Hematopoietic multipotent progenitor cell treated with erythropoietin and hydrocortisone succinate and interleukin-3 and kit ligand, for 4 days (in vitro differentiated cells): ENCODE measurements around the gene NRP2.

ENCODE experiments used
- DNase-seq: peaks from one replicate; pipeline ENCODE4 v3.0.0-alpha.2; 2015

NRP2 gene

DNA sequence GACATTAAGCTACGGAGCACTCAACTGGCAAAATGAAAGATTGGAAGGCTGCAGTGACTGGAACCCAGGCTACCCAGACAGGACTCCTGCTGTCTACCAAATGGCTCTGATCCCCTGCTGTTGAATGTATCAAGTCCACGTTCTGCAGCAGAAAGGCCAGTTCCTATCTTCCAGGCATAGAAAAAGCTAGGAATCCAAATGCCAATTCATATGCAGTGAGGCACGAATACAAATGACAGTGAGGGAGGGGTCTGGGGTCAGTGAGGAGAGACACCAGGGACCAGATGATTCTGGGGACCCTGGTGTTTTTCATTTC lies 5.3 kb downstream of the NRP2 start:
- DNase-seq: no peak

GRCh38 chr2:205688417-205689200 lies 6.3 kb downstream of the NRP2 start:
- no peak for DNase-seq

DNA sequence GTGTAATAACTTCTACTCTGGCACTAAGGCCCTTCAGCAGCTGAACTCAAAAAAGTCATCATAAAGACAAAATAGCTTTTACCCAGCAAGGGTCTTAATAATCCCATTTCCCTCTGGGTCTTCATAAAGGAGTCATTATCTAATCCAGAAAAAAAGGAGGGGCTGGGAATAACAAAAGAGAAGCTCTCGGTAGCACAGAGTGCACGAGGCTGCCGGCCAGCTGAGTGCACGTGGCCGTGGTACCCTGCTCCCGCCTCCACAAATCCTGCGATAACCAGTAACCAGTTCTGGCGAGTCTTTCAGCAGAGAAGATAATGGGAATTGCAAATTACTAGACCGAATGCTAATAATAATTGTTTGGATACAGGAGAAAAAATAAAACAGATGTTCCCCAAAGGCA lies 7.5 kb downstream of the NRP2 start:
- DNase-seq: no peak

DNA sequence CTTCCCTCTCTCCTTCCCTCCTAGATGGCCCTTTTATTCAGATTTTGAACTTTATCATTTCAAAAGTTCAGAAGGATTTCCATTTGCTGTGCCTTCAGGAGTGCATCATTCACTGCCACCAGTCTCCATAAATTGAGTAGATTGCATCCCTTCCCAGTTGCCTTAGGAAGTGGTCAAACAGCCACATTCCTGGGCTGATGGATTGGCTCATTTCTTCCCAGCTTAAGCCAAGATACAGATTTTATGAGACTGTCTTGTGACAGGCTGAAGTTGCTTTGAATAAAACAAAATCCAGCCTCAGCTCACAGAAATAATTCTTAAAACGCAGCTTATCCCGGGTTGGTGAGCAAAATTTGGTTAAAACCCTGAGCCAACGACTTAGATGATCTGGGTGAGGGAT lies 9.8 kb downstream of the NRP2 start:
- no peak for DNase-seq

DNA sequence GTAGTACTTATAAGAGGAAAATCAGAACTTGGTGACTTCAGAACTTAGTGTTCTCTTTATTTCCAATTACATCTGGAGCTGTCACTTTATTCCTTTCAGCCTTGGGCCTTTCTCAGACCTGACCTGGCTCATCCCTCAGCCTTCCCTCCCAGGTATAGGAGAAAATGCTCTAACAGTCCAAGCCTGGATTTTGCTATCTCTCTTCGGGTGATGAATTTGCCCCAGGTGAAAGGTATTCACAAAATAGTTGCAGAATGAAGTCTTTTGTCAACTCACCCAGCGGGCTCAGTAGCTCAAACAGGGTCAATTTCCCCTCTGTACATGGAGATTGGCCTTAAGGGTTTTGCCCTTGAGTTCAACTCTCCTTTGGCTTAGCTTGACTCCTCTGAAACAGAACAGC lies 12.0 kb downstream of the NRP2 start:
- no peak for DNase-seq

DNA sequence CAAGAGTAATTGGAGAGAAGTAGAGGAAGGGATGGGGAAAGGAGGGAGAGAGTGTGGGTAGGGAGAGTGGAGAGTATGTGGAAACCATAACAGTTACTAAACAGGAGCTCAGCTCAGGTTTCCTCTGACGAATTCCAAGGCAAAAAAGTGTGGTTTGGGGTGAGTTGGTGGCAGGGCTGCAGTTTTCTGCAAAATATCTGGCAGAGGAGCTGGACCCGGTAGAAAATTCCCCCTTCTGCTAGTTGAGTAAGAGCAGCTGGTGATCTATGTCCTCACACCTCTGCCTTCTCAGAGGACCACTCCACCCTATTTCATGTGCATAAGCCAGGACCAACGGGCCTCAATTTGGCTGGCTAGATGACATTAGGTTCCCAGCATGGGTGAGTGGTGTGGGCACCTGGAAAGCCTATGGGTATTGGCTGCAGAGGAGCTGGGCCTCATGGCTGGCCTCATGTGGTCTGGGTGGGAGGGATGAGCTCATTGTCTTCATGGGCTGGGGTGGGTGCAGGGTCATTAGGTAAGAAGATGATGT lies 13.2 kb downstream of the NRP2 start:
- DNase-seq: no peak

GRCh38 chr2:205696331-205696926 lies 14.1 kb downstream of the NRP2 start:
- DNase-seq: no peak

GRCh38 chr2:205696927-205697441 lies 14.7 kb downstream of the NRP2 start:
- DNase-seq: no peak

- no peak for DNase-seq
Measured at GRCh38 chr2:205698286-205699268, 16.3 kb downstream of the NRP2 start.

DNA sequence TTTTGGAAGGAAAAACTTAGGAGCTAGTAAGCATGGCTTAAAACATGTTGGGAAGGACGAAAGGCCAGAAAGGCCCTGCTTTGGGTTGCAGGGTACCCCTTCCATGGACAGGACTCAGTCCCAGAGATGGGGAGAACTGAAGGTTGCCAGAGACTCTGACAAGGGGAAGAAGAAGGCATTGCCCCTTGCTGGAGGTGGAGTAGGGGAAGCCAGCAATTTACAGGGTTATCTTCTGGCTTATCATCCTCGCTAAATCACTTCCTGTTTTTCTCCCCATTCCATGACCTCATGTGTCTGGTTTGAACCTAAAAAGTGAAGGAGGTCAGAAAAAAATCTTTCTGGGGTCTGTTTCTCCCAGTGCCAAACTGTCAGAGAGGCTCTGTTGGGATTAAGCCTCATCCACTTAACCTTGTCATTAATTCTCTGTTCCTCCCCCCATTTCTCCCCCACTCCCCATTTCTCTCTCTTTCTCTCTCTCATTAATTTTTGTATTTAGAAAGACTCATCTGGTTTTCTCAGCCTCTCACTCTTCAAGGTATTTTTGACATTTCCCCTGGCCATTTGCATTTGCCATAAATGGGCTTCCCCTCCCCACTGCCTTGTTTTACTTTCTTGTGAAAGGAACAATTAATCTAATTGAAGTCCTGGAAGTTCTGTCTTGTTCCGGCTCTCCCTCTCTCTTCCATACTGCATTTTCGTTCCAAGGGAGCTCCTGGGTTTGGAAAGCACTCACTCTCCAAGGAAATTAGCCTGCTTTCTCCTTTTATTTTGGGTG lies 17.4 kb downstream of the NRP2 start:
- peak; percentile 51 for DNase-seq

GRCh38 chr2:205700331-205701132 lies 18.2 kb downstream of the NRP2 start:
- no peak for DNase-seq

- no peak for DNase-seq
Measured at GRCh38 chr2:205701509-205701908, 19.2 kb downstream of the NRP2 start.

DNA sequence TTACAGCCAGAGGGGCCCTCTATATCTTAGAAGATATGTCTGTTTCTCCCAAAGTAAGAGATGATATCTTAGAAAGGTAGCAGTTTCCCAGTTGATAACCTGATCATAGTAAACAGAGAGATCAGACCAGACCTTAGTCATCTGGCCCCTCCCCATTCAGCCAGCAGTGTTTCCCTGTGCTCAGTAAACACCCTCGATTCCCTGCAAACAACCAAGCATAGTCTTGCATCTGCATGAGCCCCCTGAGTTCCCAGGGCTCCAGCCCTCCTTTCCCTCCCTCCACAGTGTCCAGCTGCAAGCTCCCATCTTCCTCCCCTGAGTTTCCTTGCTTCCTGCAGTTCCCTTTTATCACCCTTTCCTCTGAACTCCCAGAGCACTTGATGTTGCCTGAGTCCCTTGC lies 20.3 kb downstream of the NRP2 start:
- DNase-seq: no peak

DNA sequence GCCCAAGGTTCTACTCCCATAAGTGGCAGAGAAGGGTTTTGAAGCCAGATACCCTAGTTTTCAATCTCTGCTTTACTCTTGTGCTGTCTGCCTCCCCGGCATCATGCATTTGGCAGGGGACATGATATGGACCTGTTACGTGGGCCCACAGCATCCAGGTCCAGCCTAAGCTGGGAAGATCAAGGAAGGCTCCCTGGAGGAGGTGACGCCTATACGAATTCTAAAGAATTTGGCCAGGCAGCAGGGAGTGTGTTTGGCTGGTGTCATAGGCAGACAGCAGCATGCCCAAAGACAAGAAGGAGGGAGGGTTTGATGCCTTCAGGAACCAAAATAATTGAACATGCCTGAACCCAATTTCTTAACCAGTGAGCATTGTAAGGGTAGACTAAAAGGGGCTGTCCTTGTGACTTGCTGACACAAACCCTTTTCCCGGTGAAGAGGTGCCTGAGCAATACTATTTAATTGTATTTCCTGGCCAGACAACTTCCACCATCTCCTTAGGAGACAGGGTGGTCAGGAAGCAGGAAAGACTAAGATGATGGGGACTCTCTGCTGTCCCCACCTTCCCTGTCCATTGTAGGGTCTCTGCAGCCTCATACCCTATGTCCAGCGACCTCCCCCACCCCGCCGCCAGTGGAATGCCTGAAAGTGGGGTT lies 21.3 kb downstream of the NRP2 start:
- no peak for DNase-seq

DNA sequence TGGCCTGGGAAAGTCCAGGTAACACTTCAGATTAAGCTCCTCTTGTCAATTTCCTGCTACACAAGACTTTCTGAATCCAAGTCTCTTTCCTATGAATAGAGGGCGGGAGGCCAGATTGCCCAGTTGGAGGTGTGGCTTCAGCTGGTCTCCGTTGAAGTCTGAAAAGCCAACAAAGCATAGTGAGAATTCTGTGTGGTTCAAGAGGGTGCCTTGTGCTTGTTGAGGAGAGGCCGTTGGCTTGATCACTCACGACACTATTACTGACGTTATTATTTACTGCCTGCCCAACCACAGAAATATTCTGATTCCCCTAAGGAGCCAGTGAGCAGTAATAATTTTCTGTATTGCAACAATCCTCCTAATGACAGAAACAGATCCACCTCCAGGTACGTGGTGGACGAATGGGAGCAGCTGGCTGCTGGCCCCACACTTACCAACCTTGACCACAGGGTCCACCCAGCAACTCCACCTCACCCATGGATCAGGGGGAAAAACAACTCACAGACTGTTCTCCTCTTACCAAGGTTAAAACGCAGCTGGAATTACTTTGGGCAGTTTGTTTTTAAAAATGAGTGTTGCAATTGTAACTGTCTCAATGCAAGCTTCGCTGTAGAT lies 21.9 kb downstream of the NRP2 start:
- no peak for DNase-seq

DNA sequence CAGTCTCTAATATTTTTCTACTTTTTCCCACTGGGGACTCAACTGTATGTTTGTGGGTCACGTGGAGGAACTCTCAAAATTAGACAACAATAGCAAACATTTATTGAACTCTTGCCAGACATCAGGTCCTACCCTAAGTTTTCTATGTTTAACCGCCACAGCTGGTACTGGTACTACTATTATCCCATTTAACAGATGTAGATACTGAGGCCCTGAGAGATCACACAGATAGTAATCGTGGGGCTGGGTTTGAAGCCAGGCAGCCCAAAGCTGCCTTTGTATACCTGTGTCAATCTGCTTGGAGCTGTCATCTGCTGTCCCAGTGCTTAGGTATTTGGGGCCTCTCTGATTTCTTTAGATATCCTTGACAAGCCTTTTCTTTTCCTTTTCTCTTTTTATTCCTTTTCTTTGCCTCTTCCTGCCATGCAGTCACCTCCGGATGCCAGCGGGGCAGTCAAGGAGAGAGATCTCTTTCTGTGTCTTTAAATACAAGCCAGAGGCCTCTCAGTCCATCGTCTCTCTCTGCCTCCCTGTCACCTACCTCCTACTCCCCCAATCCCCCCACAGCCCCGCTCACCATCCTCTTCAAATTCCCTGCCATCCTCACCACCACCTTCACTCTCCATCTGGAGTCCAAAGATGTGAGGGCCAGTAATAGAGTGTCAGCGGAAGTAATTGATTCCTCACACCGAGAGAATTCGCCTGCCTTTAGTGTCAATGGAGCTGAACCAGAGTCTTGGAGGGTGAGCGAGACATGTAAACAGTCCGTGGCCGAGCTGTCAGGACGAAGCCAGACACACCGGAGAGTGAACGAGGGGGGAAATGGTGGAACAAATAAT lies 23.4 kb downstream of the NRP2 start:
- no peak for DNase-seq

- DNase-seq: peak; percentile 53
Measured at GRCh38 chr2:205706769-205707381, 24.6 kb downstream of the NRP2 start.

GRCh38 chr2:205708231-205708631 lies 25.9 kb downstream of the NRP2 start:
- DNase-seq: no peak

DNA sequence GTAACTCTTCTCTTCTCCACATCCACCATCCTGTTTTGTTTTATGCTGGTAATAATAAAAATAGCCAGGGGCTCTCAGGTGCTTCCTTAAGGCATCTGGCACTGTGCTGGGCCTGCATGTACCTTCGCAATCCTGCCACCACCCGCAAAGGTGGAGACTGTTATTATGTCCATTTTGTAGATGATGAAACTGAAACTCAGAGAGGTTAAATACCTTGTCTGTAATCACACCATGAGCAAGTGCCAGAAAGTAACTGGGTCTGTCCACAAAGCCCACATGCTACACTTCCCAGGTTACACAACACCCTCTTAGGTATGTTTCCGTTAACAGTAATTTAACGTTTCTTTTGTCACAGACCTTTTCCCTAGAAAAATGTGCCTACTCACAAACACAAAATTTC lies 27.0 kb downstream of the NRP2 start:
- no peak for DNase-seq
